SH-SY5Y (cell line): ENCODE measurements around the gene PHACTR1.

Source experiments
- GATA2 ChIP-seq: IDR thresholded peaks from 2 replicates; pipeline ENCODE4 v1.6.1; 2011; ENCODE audit warnings: mild to moderate bottlenecking, low read depth, low read length
- GATA3 ChIP-seq: IDR thresholded peaks from 2 replicates; pipeline ENCODE4 v1.6.1; 2011; ENCODE audit warnings: low read depth, mild to moderate bottlenecking, low read length, moderate library complexity

GRCh38 chr6:12956991-12957320, 240.4 kb downstream of the PHACTR1 start:
- TF ChIP-seq GATA2: no peak
- no peak for TF ChIP-seq GATA3
